Renal pelvis (tissue), 4 donors: ENCODE data around the gene ROBO4. TPM values are rescaled to one million over a fixed set of nuclear protein-coding genes. Genes with fewer than 3 reads are reported as not detected.

Source experiments
- DNase-seq: peaks from one replicate; pipeline ENCODE4 v3.0.0-alpha.2; 2013
- polyA plus RNA-seq, 3 donors: library from polyadenylated mRNA; unstranded; fragments of 120-200 nt; gene quantifications; one replicate each; pipeline ENCODE4 v1.2.1, GENCODE V29; 2013; ENCODE audit not compliant: insufficient read length in 3 of 3

ROBO4 gene
- polyA plus RNA-seq, 3 donors, result 19.3 to 26.4 (median 24.8) TPM

DNA sequence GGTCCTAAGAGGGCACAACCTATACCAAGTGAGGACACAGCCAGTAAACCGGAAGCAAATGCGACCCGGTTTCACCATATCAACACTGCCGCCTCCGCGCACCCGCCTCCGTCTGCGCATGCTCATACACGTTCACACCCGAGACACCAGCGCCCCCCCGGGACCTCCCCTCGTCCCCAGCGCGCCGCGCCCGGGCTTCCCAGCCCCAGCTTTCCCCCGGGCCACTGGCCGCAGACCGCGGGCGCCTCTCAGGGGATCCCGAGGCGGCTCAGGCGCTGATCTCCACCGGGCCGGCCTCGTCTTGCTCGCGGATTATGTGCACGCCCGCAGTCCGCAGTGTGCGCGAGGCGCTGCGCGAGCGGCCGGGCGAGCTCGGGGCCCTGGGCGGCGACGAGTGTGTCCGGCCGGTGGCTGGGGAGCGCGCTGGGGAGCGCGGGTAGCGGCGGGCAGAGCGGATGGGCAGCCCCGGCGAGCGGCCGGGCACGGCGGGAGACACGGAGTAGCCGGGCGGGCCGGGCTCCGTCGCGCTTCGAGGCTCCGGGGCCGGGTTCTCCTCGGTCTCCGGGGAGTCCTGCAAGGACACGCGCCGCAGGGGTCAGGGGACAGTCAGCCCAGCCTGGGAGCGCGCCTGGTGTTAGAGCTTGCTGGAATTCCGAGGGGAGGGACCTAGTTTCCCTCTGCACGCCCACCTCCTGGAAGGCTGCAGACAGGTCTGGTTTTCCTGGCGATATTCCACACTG lies 23.4 kb upstream of the ROBO4 start:
- DNase-seq, result peak; percentile 83

DNA sequence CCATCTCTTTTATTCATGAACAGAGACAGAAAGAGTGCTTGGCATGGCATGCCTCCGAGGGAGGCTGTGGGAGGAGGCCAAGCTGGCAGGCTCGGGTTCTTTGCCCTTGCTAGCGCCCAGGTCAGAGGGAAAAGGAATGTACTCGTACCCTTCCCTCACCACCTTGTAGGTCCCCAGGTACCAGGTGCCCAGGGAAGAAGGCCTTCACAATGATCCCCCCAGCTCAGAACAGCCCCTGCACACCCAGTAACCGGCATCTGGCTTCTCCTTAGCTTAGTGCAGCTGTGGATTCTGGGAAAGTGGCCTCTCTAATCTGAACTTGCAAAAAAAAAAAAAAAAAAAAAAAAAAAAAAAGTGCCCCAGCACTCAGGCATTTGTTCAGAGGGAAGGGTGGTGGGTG lies 22.7 kb upstream of the ROBO4 start:
- no peak for DNase-seq

GRCh38 chr11:124919898-124920297 lies 22.2 kb upstream of the ROBO4 start:
- no peak for DNase-seq

DNA sequence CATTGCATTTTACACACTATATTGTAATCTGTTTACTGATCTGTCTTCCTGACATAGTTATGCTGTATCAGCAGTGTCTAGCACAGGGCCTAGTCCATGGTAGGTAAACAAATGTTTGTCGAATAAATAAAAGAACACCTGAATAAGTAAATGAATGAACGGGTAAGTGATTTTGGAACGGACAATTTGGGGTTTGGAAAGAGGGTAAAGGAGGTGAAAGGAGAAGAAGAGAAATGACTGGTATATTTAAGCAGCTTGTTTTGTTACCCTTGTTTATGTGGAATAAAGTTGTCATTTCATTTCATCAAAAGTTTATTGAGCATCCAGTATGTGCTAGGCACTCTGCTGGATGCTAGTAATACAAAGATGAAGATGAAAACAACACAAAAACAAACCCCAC lies 21.3 kb upstream of the ROBO4 start, which contains the start of gene HEPN1:
Gene HEPN1 (plus strand): TSS at position 301 of the 400 bp plus-strand sequence.
- no peak for DNase-seq

- DNase-seq, result no peak
Observed at GRCh38 chr11:124917115-124917637, 19.5 kb upstream of the ROBO4 start.

- DNase-seq, result no peak
Observed at GRCh38 chr11:124916370-124916710, 18.7 kb upstream of the ROBO4 start.

- no peak for DNase-seq
Observed at GRCh38 chr11:124915541-124916369, 18.1 kb upstream of the ROBO4 start.

- no peak for DNase-seq
Observed at GRCh38 chr11:124902616-124903015, 5.0 kb upstream of the ROBO4 start.

DNA sequence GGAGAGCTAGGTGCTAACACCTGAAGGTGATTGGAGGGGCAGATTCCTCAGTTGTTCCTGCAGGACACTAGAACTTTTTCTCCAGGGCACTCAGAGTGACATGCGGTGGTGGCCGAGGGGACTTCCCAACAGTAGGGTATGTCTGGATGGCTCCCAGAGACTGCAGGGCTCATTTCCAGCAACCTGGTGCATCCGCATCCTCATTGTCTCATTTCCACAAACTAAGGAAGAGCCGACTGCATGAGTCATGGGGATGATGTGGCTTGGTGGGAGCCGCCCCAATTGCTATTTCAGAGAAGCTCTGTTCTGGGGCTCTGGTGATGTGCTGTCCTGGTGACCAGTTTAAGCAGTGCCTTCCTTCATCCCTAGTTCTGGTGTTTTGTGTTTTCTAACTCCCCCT lies 2.8 kb upstream of the ROBO4 start:
- DNase-seq, result no peak

- no peak for DNase-seq
Observed at GRCh38 chr11:124899383-124900145, 1.9 kb upstream of the ROBO4 start.

- DNase-seq, result no peak
Observed at GRCh38 chr11:124898711-124899110, 1.0 kb upstream of the ROBO4 start.

DNA sequence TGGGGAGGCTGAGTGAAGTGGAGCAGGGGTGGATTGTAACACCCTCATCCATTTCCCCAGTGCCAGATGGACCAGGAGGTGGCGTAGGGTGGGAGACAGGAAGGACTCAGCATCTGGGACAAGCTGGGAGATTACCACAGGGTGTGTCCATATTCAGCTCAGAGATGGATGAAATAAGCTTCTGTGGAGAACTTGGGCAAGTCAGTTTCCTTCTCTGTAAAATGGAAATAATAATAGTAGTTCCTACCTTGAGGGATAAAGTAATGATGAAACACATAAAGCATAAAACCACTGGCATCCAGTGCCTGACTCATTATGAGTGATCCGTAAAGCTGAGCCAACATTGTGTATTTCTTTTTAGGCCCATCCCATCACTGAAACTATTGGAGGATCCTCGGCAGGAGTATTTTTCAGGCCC lies 607 bp upstream of the ROBO4 start:
- no peak for DNase-seq

GRCh38 chr11:124896821-124897391 lies 759 bp downstream of the ROBO4 start:
- no peak for DNase-seq

DNA sequence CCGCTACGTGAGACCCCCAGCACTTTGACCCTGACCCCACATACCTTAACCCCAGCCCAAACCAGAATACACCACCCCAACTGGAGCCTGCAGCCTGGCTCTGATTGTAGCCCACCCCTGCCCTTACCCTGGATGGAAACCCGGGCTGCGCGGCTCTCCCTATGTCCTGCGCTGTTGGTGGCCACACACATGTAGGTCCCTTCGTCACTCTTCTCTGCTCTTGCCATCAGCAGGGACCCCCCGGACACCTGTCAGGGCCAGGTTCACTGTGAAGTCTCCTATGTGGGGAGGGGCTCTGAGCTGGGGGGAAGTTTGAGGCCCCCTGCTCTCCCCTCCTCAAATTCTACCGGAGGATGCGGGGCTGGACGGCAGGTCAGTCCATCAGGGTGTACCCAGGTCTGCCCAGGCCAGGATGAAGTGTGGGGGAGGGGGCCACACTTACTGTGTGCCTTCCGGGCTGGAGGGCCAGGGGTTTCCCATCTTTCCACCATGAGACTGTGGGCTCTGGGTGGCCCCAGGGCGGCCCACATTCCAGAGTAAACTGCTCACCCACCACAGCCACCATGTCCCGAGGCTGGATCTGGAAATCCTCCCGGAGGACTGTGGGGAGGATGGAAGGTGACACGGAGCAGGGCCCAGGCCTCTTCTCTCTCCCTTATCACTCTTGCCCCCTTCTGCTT lies 1.5 kb downstream of the ROBO4 start:
- DNase-seq, result no peak

GRCh38 chr11:124895471-124895971 lies 2.1 kb downstream of the ROBO4 start:
- no peak for DNase-seq

GRCh38 chr11:124894606-124895430 lies 2.8 kb downstream of the ROBO4 start:
- no peak for DNase-seq

DNA sequence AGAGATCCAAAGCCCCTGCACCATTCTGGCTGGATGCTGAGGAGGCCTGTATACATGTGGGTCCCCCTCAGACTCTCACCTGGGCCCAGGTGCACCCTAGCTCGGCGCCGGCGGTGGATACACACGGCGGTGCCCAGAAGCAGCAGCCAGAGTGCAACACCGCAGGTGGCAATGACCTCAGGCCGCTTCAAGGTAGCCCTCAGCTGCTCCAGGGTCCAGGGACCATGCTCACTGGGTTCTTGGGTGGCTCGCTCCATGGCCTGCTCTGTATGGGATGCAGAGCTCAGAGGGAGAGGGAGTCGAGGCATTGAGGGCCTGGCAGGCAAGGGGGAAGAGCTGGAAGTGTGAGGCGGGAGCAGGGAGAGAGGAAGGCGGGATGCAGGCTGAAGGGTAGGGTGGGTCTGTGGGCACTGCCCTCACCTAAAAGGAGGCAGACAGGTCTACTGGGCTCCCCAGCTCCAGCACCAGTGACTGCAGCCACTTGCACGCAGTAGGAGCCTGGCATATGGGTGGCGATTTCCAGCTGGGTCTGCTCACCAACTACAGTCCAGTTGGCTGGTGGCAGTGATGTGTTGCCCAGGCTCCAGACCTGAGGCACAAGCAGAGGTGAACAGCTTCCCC lies 3.8 kb downstream of the ROBO4 start:
- no peak for DNase-seq

- DNase-seq, result no peak
Observed at GRCh38 chr11:124892750-124893454, 4.8 kb downstream of the ROBO4 start.

- no peak for DNase-seq
Observed at GRCh38 chr11:124892146-124892545, 5.5 kb downstream of the ROBO4 start.
